K562 (cell line): Measurements from ENCODE around the gene C16orf92.

Experiments used
- AFF4 ChIP-seq: sonication (generic); formaldehyde crosslinking; IDR thresholded peaks from 2 replicates; pipeline ENCODE4 v1.8.0; 2023; ENCODE audit warnings: mild to moderate bottlenecking, missing genetic modification reagents
- BACH1 ChIP-seq: fragments of 200-800 bp; sonication (Bioruptor generic); IDR thresholded peaks from 2 replicates; pipeline ENCODE4 v1.6.1; 2016; ENCODE audit warnings: missing genetic modification characterization, missing compliant biosample characterization
- CTCF ChIP-seq, 3 experiments: IDR thresholded peaks in 2 of 3; conservative IDR thresholded peaks in 1 of 3; 2 replicates each; pipeline ENCODE4 v1.5.1; 2011 to 2012; ENCODE audit warnings: low read length in 3 of 3, mild to moderate bottlenecking in 3 of 3, control low read depth in 2 of 3, improper control_type of control experiment in 1 of 3, inconsistent platforms in 1 of 3, low read depth in 1 of 3, mixed read lengths in 1 of 3, moderate library complexity in 1 of 3; ENCODE audit not compliant: insufficient read depth in 2 of 3
- ETV6 ChIP-seq, 3 experiments: fragments of 150-350 bp in 1 of 3; sonication (generic) in 1 of 3; formaldehyde crosslinking in 1 of 3; IDR thresholded peaks; 2 replicates each; pipeline versions ENCODE4 v1.6.1 to v1.8.0; 2014 to 2022; ENCODE audit warnings: borderline replicate concordance in 2 of 3, low read depth in 2 of 3, antibody characterized with exemption in 1 of 3, low read length in 1 of 3, mild to moderate bottlenecking in 1 of 3, missing genetic modification reagents in 1 of 3
- PCBP2 ChIP-seq: fragments of 200-400 bp; formaldehyde crosslinking; IDR thresholded peaks from 2 replicates; pipeline ENCODE4 v1.6.1; 2018; ENCODE audit warnings: low read length, low read depth, mild to moderate bottlenecking, moderate library complexity; ENCODE audit not compliant: poor library complexity, severe bottlenecking
- PPARD ChIP-seq: fragments of 250-450 bp; sonication (Bioruptor Pico); IDR thresholded peaks from 2 replicates; pipeline ENCODE4 v1.8.0; 2022; ENCODE audit warnings: inconsistent platforms, mild to moderate bottlenecking, moderate library complexity
- RNF2 ChIP-seq: sonication (generic); IDR thresholded peaks from 2 replicates; pipeline ENCODE4 v1.6.1; 2016
- SOX6 ChIP-seq: fragments of 450-650 bp; IDR thresholded peaks from 2 replicates; pipeline ENCODE4 v1.6.1; 2014; ENCODE audit warnings: mild to moderate bottlenecking
- ZBED1 ChIP-seq: IDR thresholded peaks from 2 replicates; pipeline ENCODE4 v1.6.1; 2014
- ZNF224 ChIP-seq: sonication (generic); formaldehyde crosslinking; IDR thresholded peaks from 2 replicates; pipeline ENCODE4 v1.8.0; 2022; ENCODE audit warnings: mild to moderate bottlenecking, missing genetic modification reagents
- ZZZ3 ChIP-seq: fragments of 450-650 bp; IDR thresholded peaks from 2 replicates; pipeline ENCODE4 v1.6.1; 2016; ENCODE audit warnings: antibody characterized with exemption, mild to moderate bottlenecking, moderate library complexity

- TF ChIP-seq BACH1 (tag) (no peak), PCBP2 (no peak), AFF4 (CRISPR knock-in tag) (no peak), ZNF224 (CRISPR knock-in tag) (no peak), SOX6 (no peak), CTCF (IDR thresholded peaks at IDR 0.05 in 2 of 3, conservative IDR thresholded peaks at IDR 0.05 in 1 of 3; ENCODE audit: insufficient read depth in 2 of 3, low read depth in 1 of 3, low read length in 3 of 3) (no peak), ZZZ3 (no peak), ETV6 (IDR thresholded peaks at IDR 0.05; ENCODE audit: borderline replicate concordance in 1 of 2, low read depth in 2 of 2, low read length in 1 of 2) (no peak), ETV6 (CRISPR knock-in tag; IDR thresholded peaks at IDR 0.05; ENCODE audit: borderline replicate concordance) (no peak), RNF2 (no peak), PPARD (no peak), ZBED1 (no peak)
Measured at GRCh38 chr16:30003670-30004423, 19.2 kb upstream of the C16orf92 start.
